Retinal pigment epithelial cell (primary cell): ENCODE results near the gene SPTBN1.

Experiments
- DNase-seq: peaks from one replicate; pipeline ENCODE4 v3.0.0-alpha.2; 2010; ENCODE audit warnings: low read depth
- H3K4me3 ChIP-seq: 2 replicates; pipeline ENCODE4 v1.5.1; 2011; ENCODE audit warnings: mild to moderate bottlenecking, low read length, control low read depth, moderate library complexity
- CTCF ChIP-seq: conservative IDR thresholded peaks from 2 replicates; pipeline ENCODE4 v1.5.1; 2011; ENCODE audit warnings: low read depth, low read length, control low read depth, inconsistent platforms

SPTBN1 gene

GRCh38 chr2:54666634-54667265 is 210.6 kb downstream of the SPTBN1 start:
- H3K4me3 ChIP-seq: no peak overlapping the region
- no peak for DNase-seq
- no peak for TF ChIP-seq CTCF

GRCh38 chr2:54667266-54667639 is 211.1 kb downstream of the SPTBN1 start:
- no peak for TF ChIP-seq CTCF
- no peak for DNase-seq
- no peak overlapping the region for H3K4me3 ChIP-seq

GRCh38 chr2:54667726-54668650 is 211.9 kb downstream of the SPTBN1 start:
- no peak for DNase-seq
- no peak overlapping the region for H3K4me3 ChIP-seq
- no peak for TF ChIP-seq CTCF

- TF ChIP-seq CTCF: no peak
- DNase-seq: no peak
- H3K4me3 ChIP-seq: no peak overlapping the region
Observed at GRCh38 chr2:54668711-54669110, 212.6 kb downstream of the SPTBN1 start.

- TF ChIP-seq CTCF: no peak
- no peak overlapping the region for H3K4me3 ChIP-seq
- no peak for DNase-seq
Observed at GRCh38 chr2:54669677-54670484, 213.8 kb downstream of the SPTBN1 start.

GRCh38 chr2:54670485-54671009 is 214.4 kb downstream of the SPTBN1 start:
- DNase-seq: no peak

More at GRCh38 chr2:54670485-54671009, 214.4 kb downstream of the SPTBN1 start:
- TF ChIP-seq CTCF: no peak
- no peak overlapping the region for H3K4me3 ChIP-seq
